Erythroblast (primary cell): ENCODE measurements around the gene TAB3.

Experiments used
- GATA1 ChIP-seq: IDR thresholded peaks from 2 replicates; pipeline ENCODE4 v1.6.1; 2011; ENCODE audit warnings: low read depth, mild to moderate bottlenecking, control low read depth, low read length, moderate library complexity
- POLR2A ChIP-seq: IDR thresholded peaks from 2 replicates; pipeline ENCODE4 v1.6.1; 2011; ENCODE audit warnings: mild to moderate bottlenecking, low read length

DNA sequence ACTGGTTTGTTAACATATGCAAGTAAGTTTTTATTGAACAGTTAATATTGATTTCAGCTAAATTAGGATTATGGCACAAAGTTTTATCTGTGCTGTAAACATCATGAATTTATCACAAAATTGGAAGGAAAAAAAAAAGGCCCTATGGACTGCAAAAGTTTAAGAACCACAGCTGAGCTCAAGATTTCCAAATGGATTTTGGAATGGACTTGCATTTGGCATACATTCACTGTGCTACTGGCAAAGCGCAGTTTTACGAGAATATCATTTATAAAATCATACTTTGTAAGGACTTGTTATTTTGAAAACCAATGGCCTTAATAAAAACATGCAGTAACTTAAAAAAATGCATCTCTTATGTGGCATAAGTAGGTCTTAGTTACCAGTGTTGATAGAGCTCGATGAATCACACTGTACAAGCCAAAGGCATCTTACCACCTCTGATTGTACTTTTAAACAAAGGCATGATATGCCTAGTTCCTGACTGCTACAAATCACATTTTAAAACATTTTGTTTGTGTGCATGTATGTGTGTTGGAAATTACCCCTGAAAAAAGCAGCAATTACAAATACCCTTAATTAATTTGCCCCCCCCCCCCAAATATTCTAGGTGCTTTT is 58.6 kb downstream of the TAB3 start:
- TF ChIP-seq POLR2A = no peak
- no peak for TF ChIP-seq GATA1
